ENCODE results near the gene RPL18A.
"Not testable (repeated sequence)": the region's sequence is repeated elsewhere in the genome, so short reads cannot be mapped to it uniquely, and the experiment has no call there.

RPL18A gene

DNA sequence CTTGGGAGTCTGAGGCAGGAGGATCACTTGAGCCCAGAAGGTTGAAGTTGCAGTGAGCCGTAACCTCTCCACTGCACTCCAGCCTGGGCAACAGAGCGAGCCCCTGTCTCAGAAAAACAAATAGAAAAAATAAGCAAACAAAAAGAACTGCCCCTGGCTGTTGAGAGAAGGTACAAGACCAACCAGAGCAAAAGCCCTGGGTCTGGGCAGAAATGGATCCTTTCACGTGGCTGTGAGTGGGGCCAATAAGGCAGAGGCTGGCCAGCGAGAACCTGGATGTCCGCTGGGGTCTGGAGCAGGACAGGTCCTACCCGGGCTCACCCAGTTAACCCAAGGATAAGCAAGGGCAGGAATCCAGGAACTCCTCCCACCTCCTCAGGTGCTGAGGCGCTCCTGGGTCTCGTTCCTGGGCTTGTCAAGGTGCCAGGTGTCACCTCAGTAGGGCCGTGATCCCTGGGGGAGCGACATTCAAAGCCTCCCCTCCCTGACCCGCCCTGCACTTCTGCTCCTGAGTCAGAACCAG lies 7.3 kb downstream of the RPL18A start:
- DNase-seq: no peak

DNA sequence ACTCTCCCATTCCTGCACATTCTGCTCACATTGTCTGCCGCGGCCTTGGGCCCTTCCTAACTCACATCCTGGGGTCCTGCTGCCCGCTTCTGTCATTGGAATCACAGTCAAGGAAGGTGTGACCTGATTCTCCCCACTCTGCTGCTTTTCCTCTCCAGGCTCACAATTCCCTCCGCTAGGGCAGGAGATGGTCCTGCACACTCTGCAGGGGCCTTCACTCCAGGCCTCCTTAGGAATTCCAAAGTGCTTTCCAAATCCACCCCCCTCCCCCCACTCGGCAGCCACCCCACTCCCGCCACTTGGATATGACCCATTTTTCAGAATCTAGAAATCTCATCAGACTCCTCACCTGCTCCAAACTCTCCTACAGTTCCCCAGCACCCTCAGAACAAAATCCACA lies 9.0 kb downstream of the RPL18A start:
- DNase-seq: no peak

DNA sequence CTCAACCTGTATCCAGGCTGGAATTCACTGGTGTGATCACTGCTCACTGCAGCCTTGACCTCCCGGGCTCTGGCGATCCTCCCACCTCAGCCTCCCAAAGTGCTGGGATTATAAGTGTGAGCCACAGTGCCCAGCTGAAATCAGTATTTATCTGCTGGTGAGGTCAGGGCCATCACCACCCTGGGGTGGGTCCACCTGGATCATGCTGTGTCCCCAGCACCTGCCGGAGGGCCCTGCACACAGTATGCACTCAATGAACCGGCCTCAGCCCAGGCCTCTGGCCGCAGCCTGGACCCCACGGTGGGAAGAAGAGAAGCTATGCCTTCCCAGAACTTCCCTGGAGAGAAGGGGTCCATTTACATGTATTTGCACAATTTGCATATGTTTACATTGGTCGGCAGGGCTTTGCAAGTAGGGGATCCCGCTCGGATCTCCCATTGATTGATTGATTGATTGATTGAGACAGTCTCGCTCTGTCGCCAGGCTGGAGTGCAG lies 9.5 kb downstream of the RPL18A start:
- DNase-seq: no peak

DNA sequence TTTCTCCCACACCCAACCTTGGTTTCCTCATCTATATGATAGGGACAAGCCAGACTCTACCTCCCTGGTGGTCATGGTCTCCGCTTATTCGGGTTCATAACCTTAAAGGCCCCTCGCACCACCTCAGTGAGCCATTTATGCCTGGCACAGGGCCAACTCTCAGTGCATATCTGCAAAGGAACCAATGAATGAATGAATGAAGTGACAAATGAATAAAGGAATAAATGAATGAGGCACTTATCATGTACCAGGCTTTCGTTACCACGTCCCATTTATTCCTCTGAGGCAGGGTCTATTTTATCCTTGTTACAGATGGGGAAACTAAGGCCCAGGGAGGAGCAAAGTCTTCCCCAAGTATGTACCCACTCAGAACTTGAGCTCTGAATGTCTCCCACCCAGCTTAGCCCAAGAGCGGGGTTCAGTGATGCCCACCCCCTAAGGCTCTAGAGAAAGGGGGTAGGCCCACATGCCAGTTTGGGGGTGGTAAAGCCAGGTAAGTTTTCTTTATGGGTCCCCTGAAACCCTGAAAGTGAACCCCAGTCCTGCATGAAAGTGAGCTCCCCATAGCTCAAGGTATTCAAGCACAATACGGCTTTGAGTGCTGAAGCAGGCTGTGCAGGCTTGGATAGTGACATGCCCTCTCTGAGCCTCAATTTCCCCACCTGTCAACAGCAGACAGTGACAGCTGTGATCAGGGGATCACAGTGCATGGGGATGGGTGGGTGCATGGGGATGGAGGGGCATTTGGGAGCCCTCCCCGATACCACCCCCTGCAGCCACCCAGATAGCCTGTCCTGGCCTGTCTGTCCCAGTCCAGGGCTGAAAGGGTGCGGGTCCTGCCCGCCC lies 11.5 kb downstream of the RPL18A start:
- DNase-seq: no peak

DNA sequence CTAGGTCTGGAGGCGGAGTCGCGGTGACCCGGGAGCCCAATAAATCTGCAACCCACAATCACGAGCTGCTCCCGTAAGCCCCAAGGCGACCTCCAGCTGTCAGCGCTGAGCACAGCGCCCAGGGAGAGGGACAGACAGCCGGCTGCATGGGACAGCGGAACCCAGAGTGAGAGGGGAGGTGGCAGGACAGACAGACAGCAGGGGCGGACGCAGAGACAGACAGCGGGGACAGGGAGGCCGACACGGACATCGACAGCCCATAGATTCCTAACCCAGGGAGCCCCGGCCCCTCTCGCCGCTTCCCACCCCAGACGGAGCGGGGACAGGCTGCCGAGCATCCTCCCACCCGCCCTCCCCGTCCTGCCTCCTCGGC lies 12.2 kb downstream of the RPL18A start, which contains the start of gene SLC5A5:
Gene SLC5A5, plus strand, starts transcription at position 68 of the 373 bp plus-strand sequence. CDS start 375 bp downstream, outside the sequence.
- no peak for DNase-seq

DNA sequence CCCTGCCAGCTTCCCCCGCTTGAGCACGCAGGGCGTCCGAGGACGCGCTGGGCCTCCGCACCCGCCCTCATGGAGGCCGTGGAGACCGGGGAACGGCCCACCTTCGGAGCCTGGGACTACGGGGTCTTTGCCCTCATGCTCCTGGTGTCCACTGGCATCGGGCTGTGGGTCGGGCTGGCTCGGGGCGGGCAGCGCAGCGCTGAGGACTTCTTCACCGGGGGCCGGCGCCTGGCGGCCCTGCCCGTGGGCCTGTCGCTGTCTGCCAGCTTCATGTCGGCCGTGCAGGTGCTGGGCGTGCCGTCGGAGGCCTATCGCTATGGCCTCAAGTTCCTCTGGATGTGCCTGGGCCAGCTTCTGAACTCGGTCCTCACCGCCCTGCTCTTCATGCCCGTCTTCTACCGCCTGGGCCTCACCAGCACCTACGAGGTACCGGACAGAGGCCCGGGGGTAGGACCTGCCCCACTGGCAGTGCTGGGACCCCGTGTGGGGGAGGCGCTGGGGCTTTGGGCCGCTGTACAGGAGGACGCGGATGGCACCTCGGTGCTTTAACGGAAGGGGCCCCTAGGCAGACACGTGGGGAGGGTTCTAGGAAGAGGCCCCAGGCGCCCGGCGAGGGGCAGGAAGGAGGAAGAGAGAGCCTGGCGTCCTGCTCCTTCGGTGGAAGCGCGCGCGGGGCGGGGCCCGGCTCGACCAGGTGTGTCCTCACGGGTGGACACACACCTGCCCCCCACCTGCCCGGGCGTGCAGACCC lies 12.7 kb downstream of the RPL18A start:
- peak; percentile 41 for DNase-seq

DNA sequence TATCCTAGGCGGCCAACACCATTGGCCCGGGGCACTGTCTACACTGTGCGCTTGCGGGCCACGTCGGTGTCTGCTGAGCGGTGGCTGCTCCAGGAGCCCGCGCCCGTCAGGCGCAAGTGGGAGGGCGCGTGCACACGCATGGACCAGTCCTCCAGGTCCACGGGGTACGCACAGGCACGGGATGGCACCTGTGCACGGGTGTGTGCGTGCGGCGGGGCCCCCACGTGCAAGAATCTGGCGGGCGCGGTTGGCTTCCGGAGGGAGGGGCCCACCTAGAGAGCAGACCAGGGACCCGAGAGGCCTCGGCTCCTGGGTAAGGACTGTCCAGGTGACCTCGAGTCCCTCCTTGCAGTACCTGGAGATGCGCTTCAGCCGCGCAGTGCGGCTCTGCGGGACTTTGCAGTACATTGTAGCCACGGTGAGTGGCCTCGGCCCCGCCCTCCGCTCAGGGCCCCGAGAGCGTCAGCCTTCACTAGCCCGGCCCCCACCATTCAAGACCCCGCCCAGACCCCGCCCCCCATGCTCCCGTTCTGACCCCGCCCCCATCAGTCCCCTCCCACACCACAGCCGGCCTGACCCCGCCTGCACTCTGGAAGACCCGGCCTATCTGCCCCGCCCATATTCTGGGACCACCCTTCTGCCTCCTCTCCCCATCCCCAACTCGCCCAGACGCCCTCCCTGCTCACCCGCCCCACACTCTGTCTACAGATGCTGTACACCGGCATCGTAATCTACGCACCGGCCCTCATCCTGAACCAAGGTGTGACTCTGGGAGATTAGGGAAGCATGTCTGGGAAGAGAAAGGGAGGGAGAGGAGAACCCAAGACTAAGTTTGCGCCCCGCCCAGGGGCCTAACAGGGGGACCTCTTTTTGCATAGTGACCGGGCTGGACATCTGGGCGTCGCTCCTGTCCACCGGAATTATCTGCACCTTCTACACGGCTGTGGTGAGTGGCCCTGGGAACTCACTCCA lies 14.4 kb downstream of the RPL18A start:
- peak; percentile 67 for DNase-seq

DNA sequence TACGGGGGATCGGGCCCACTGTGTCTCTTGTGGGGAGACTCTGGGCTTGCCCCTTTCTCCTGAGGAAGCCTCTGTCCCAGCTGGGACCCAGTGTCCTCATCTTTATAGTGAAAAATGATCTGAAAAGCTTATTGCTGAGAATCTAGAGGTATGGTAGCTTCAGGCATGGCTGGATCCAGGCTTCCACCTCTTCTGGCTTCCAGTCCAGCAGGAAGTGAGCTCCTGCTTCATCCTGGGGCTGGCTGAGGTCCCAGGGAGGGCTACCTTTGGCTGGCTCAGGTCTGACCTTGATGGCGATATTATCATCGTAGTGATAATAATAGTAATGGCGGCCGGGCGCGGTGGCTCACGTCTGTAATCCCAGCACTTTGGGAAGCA lies 15.0 kb downstream of the RPL18A start:
- DNase-seq: no peak

DNA sequence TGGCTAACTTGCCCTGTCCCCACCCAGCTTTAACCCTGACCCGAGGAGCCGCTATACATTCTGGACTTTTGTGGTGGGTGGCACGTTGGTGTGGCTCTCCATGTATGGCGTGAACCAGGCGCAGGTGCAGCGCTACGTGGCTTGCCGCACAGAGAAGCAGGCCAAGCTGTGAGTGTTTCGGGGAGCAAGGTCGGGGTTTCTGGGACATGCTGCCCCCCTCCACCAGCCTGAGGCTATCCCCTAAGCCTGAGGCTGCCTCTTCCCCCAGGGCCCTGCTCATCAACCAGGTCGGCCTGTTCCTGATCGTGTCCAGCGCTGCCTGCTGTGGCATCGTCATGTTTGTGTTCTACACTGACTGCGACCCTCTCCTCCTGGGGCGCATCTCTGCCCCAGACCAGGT lies 18.0 kb downstream of the RPL18A start:
- no peak for DNase-seq

DNA sequence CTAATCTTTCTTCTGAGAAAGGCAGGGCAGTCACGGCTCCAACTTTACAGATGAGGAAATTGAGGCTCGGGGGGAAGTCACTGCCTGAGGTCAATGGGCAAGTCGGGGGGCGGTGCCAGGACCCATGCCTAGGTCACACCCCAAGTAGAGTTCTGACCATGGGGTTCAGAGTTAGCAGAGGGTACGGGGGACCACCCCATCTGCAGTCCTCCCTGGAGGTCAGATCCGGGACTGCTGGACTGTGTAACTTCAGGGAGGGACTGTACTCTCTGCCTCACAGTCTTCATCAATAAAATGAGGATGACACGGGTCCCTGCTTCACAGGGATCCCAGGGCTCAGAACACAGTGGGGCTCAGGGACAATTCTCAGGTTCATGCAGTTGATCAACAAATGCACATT lies 19.8 kb downstream of the RPL18A start:
- no peak for DNase-seq

DNA sequence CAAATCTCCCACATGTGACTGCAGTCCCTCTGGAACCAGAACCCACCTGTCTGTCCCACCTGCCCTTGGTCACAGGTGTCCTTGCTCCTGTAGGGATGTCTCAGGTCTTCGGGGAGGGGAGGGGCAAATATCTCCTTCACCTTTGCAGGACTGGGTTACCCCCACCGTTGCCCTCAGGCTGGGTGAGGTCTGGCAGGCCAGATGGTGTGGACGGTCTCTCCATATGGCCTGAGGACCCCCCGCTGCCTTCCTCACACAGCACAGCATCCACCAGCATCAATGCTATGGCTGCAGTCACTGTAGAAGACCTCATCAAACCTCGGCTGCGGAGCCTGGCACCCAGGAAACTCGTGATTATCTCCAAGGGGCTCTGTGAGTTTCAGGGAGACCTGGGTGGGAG lies 22.0 kb downstream of the RPL18A start:
- DNase-seq: no peak

DNA sequence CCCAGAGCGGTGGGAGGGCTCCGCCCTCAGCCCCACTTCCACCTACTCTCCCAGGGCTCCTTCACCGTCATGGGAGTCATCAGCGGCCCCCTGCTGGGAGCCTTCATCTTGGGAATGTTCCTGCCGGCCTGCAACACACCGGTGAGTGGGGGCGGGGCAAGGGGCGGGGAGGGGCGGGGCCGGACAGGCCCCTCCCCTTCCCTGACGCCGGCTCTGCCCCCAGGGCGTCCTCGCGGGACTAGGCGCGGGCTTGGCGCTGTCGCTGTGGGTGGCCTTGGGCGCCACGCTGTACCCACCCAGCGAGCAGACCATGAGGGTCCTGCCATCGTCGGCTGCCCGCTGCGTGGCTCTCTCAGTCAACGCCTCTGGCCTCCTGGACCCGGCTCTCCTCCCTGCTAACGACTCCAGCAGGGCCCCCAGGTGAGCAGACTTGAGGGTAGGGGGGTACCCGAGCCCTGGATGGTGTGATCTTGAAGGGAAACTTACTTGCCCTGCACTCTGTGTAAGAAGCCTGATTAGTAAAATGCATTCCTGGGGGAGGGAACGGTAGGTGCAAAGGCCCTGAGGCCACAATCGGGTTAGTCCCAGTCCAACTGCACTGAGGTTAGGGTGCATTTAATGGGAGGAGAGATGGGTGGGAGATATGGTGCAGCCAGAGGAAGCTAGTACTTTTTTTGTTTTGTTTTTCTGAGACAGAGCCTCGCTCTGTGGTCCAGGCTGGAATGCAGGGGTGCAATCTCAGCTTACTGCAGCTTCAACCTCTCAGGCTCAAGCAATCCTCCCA lies 24.1 kb downstream of the RPL18A start:
- DNase-seq: no peak

DNA sequence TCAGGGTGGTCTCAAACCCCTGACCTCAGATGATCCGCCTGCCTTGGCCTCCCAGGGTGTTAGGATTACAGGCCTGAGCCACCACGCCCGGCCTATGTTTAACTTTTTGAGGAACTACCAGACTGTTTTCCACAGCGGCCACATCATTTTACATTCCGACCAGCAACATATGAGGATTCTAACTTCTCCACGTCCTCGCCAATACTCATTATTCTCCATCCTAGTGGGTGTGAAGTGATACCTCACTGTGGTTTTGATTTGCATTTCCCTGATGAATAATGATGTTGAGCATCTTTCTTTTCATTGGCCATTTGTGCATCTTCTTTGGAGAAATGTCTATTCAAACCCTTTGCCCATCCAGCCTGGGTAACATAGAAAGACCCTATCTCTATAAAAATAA lies 26.8 kb downstream of the RPL18A start:
- DNase-seq: no peak

DNA sequence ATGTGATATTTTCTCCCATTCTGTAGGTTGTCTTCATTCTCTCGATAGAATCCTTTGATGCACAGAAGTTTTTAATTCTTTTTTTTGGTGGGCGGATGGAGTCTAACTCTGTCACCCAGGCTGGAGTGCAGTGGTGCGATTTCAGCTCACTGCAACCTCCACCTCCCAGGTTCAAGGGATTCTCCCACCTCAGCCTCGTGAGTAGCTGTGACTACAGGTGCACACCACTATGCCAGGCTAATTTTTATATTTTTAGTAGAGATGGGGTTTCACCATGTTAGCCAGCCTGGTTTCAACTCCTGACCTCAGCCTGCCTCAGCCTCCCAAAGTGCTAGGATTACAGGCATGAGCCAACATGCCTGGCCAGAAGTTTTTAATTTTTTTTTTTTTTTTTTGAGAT lies 27.5 kb downstream of the RPL18A start:
- not testable (repeated sequence) for DNase-seq

DNA sequence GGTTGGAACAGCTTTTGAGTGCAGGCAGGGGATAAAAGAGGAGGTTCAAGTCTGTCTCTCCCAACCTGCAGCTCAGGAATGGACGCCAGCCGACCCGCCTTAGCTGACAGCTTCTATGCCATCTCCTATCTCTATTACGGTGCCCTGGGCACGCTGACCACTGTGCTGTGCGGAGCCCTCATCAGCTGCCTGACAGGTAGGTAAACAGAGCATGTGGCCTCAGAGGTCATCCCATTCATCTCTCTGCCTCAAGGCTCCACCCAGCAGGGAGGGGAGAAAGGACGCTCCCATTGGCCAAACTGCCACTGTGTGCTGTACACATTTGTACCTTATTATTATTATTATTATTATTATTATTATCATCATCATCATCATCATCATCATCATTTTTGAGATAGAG lies 28.6 kb downstream of the RPL18A start:
- no peak for DNase-seq

DNA sequence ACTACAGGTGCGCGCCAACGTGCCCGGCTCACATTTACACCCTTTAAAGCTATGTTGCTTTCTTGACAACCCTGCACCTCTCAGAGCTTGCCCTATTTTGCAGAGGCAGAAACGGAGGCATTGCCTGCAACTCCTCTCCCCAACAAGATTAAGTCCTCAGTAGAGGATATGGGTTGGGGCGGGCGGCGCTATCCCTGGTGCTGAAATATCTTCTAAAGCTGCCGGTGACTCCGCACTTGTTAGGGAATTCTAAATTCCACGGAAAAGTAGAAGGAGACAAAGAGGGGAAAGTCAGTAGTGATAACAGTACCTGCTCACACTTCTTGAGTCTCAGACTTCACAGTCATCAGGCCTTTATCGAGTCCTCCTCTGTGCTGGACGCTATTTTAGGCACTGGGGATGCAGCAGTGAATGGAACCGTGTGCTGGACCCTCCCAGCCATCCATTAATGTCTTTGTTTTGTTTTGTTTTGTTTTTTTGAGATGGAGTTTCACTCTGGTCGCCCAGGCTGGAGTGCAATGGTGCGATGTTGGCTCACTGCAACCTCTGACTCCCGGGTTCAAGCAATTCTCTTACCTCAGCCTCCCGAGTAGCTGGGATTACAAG lies 30.0 kb downstream of the RPL18A start:
- no peak for DNase-seq

DNA sequence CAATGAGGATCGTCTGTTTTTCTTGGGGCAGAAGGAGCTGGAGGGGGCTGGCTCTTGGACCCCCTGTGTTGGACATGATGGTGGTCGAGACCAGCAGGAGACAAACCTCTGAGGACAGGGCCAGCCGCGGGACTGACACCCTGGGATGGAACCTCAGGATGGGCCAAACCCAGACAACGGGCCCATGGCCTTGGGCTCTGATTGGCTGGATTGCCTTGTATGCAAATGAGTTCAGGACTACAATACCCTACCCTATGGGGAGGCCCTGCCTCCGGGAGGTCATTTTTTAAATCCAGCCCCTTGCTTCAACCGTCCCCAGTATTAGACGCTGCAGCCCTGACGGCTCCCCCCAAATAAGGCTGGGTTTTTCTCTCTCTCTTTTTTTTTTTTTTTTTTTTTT lies 34.1 kb downstream of the RPL18A start:
- DNase-seq: no peak

DNA sequence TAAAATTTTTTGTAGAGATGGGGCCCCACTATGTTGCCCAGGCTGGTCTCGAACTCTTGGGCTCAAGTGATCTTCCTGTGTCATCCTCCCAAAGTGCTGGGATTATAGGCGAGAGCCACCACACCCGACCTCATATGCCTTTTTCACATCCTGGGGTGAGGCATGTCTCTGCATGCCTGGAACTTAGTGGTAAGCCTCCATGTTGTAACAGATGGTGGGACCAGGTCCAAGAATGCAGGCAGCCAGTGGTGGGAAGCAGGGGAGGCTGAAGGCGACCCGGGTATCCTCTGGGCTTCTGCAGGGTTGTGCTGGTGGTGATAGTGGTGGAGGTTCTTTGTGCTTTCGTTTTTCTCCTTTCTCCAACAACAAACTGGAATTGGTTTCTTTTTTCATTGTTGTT lies 43.0 kb downstream of the RPL18A start:
- no peak for DNase-seq

DNA sequence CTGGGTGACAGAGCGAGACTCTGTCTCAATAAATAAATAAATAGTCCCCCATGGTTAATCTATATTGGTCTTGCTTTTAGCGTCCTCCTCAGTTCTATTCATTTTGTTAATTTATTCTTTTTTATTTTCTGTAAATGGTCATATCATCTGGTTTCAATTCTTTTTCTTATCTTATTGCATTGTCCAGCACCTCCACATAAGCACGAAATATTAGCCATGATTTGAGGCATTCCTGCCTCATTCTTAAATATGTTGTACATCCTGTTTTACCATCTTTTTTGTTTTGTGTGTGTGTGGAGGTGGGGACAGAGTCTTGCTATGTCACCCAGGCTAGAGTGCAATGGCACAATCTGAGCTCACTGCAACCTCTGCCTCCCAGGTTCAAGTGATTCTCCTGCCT lies 48.5 kb downstream of the RPL18A start:
- no peak for DNase-seq

DNA sequence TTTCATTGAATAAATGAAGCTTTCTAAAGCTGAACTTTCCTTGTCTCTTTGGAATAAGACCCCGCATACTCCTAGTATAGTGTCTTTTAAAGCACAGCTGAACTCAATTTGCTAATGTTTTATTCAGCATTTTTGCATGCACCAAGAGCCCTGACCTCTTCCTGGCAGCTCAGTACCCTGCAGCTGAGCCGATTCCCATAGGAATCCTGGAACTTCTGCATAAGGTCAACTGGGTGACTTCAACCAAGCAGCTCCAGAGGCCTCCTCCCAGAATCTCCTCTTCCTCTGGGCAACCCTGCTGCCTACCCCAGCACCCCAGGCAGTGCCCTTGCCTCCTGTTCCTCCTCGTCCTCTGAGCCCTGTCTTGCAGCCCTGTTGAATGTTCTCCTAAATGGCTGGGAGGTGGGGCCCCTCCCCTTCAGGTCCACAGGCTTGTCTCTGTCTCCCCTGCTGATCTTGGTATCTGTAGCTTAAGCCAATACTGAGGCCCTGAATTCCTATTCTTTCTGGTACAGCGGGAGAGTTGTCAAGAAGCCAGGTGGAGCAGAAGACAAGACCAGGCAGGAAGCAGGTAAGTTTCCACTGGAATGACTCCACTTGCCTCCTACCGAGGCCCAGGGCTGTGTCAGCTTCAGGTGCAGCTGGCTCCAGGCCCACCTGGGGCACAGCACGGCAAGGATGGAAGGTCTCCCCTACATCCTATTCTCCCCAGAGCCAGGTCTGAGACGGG lies 49.5 kb downstream of the RPL18A start:
- DNase-seq: no peak
